NCI-H1092 treated with DMSO at 0.1 percent for 48 hours (cell line): Measurements from ENCODE around the gene CD58.
A peak's percentile ranks its signal among the peaks of the same experiment; 100 is the strongest.

Source experiments
- DNase-seq: peaks from one replicate; lab custom pipeline; 2025; lab: John Stamatoyannopoulos, UW

Gene CD58

DNA sequence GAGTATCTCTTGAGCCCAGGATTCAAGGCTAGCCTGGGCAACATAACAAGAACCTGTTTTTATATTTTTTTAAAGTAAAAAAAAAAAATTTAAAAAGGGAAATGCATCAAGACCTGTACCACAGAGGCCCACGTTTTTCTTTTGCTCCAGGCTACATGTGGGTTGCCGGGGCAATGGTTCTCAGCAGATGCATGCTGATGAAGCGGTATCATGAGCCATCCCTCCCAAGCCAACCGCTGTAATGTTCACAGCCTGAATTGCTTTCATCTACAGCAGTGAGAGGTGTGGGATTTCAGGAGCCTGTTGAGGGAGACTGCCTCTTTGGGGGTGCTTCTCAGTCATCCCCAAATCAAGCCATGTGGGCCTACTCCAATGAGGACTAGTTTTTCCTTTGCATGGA lies 60.5 kb downstream of the CD58 start:
- DNase-seq, result no peak

DNA sequence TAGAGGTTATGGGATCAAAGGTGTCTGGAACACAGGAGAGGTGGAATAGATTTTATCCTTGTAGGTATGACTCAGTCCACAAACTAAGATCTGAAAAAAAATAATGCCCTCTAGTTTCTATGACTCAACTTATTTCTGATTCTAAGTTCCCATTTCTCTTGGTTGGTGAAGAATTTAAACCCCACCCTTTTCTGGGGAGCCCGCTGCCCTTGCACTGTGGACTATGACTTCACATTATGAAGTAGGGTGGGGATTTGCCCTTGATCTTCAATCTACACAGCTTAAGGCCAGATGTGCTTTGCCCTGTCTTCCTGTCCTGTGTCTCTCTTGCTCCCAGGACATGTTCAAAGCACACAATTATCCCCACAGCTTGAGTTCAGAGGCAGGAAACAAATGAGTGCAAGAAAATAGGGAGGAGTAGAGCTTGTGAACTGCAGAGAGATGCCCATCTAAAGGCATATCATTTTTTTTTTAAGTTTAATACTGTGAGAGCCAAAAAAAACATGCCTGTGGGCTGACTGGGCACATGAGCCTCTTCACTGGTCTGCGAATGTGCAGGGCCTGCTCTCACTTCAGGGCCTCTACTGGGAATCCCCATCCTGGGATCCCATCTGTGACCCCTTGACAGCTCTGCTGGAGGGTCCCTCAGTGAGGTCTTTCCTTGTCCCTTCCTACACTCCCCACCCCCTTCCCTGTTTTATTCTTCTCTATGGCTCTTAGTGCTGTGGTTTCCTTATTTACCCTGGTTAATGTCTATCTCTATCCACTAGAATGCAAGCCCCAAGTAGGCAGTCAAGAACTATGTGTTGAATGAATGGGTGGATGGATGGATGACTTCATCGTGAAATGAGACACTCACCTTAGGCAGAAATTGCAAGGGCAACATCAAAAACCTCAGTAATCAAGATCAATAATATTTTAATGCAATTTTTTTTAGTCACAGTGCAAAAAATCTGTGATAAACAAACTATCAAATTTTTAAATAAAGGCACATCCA lies 61.5 kb downstream of the CD58 start:
- DNase-seq, result no peak

DNA sequence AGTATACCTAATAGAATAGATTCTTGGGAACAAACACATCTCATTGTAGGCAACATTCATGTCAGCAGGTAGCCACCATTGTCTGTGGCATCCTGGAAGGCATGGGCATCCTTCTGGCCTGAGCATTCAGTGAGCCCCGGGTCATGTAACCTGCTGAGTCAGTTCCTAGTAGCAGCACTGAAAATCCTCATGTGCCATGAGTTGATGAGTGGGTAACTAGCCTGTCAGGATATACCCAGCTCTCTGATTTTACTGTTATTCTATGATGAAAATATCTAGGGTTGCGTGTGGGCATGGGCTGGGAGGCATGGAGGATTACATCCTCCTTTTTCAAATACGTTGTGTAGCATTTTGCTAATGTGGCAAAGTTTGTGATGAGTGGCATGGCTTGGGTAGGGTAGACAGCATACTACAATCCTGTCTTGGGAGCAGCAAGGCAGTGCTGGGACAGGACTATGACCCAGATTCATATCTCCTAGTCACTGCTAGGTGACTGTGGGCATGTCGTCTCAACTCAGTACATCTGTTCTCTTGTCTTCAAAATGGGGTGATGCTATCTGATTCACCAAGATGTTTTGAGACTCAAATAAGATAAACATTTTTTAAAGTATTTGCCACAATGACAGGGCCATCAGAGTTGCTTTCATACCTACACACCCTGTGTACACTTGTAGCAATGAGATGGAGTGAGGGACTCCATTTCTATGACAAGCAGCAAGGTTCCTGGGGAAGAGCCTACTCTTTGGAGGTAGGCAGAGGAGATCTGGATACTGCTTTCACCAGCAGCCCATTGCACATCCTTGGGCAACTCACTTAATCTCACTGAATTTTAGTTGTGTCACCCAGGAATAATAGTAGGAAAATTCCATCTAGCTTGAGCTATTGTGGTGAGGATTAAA lies 62.5 kb downstream of the CD58 start:
- DNase-seq, result no peak

DNA sequence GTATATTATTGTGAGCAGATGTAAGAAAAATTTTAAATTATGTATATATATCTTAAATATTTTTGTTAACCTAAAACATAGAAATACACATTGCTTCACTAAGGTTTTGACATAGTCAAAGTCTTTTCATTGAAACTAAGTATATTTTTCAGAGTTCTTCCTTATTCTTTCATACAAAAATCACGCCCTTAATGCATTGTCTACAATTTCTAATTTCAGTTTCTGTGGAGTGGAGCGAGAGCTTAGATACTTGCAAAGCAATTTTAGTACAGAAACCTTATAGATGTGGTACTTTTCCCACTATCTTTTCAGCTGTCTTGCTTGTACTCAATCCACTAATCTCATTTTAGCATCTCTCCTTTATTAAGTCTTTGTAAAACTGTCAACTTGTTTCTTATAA lies 63.2 kb downstream of the CD58 start:
- no peak for DNase-seq

DNA sequence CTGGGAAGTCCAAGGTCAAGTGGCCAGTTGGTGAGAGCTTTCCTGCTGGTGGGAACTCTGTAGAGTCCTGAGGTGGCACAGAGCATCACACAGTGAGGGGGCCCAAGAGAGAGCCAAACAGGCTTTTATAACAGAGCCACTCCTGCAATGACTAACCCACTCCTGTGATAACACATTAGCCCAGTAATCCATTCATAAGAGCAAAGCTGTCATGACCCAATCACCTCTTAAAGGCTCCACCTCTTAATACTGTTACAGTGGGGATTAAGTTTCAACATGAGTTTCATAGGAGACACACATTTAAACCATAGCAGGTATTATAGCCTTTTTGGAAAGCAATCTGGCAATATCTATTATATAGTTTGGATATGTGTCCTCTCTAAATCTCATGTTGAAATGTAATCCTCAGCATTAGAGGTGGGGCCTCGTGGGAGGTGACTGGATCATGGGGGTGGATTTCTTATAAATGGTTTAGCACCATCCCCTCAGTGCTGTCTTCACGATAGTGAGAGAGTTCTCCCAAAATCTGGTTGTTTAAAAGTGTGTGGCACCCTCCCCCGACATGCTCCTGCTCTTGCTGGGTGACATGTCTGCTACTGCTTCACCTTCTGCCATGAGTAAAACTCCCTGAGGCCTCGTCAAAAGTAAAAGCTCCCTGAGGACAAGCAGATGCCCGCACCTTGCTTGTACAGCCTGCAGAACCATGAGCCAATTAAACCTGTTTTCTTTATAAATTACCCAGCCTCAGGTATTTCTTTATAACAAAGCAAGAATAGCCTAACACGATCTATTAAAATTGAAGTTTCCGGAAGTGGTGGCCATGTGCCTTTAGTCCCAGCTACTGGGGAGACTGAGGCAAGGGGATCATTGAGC lies 64.5 kb downstream of the CD58 start:
- no peak for DNase-seq

DNA sequence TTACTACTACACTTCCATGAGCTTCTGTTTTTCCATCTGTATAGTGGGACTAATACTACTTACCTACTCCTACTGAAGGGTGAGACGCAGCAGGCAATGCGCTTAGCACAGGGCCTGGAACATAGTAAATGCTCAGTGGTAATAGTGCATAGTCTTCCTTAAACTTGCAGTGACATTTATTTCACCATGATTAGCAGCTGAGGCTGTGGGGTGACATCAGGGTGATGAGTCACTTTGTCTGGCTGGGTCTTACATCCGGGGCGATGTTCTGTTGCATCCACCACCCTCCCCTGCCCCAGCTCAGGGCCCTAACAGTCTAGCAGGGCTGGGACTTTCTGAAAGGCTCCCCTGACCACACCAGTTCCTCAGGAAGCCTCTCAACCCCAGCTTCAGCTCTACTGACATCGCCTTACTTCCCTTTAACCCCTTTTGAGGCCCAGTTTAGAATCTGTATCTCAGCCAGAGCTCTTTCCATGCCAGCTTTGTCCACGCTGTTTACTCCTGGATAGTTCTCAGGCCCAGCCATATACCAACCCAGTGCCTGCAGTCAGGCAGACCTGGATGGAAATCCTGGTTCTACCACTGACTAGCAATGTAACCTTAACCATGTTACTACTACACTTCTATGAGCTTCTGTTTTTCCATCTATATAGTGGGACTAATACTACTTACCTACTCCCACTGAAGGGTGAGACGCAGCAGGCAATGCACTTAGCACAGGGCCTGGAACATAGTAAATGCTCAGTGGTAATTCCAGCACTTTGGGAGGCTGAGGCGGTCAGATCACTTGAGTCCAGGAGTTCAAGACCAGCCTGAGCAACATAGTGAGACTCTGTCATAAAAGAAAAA lies 66.3 kb downstream of the CD58 start:
- no peak for DNase-seq

DNA sequence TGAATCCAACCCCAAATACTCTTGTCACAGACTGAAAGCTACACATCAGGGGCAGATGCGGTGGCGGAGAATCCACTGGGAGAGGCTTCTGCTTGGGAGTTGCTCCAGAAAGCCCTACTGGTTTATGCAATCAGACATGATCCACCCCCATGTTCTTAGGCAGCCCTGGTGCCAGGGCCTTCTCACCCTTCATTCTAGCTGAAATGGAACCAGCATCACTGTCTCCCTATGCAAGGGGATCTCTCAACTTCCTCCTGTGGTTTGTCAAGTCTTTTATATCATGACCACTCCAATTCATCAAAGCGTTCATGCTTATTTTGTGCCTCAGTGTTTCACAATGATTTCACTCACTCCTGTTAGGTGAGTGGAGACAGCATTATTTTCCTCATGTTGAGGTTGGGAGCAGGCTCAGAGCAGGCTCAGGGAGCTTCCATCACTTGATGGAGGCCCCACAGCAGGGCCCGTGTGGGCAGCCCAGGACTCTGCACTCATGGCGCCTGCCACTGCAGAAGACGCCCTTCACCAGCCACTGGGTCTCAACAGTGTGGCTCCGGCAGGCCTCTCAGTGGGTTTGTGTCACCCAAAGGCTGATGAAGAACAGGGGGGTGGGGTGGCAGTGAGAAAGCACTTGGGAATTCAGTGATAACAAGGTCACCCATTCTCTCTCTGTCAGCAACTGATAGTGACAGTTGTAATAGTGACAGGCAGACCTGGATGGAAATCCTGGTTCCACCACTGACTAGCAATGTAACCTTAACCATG lies 67.1 kb downstream of the CD58 start:
- DNase-seq, result no peak

DNA sequence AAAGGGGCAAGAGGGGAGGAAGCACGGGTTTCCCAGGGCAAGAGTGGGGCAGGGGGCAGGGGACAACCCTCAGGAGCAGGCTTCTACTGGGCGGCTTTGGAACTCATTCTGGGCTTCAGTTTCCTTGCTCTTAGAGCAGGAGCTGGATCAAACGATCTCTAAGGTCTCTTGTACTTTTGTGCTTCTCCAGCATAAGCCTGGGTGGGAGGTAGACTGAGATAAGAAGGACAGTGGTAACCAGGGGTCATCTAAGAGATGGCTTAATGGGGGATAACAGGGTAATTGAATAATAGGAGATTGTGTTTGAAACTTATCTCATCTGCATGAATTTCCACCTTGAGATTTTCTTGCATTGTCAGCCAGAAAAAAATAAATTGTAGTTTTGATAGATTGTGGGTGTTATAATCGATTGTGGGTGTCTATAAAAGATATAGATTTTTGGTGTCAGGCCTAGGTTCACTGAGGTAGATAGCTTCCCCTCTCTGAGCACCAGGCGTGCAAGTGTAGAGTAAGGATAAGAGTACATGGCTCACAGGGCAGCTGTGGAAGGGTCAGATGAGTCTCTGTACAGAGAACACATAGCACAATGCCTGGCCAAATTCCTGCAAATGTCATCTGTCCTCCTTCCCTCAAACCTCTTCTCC lies 68.0 kb downstream of the CD58 start:
- DNase-seq, result no peak

DNA sequence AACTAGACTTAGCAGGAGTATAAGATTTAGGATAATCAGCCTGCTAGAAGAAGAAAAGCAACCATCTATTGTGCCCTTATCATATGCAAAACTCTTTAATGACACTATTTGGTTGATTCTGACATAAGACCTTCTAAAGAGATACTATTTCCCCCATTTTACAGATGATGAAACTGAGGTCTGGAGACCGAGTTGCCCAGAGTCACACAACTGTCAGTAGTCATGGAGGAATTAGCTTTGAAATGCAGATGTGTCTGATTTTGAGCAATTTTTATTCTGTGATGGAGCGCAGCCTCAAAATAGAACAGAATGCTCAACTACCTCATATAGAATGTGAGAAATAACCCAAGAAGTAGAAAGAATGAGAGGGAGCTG lies 69.0 kb downstream of the CD58 start:
- no peak for DNase-seq

DNA sequence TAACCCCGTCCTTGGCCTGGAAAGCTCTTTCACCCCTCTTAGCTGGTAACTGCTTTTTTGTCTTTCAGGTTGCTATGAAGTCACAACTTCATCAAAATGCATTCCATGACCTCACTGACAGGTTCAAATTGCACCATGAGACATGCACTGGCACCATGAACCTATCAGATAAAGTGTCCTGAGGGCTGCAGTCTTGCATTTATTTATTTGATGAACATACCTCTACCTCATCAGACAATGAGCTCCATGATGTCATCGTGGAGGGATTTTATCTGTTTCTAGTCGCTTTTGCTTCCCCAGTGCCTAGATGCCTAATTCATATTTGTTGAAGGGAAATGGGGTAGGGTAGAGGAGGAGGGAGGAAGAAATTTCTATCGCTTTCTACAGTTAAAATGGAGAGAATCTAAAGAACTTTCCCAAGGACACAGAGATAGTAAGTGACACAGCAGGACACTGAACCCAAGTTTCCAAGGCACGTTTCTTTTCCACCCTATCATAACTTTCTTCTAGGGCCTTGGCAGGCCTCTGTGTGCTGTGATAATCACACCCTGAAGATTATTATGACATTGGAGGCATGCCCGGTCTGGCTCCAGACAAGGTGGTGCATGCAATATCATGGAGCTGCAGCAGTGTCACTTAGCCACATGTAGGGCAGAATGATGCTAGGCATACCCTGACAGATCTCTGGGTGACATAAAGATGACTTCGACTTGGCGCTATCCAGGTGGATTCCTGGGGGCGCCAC lies 69.5 kb downstream of the CD58 start:
- no peak for DNase-seq

DNA sequence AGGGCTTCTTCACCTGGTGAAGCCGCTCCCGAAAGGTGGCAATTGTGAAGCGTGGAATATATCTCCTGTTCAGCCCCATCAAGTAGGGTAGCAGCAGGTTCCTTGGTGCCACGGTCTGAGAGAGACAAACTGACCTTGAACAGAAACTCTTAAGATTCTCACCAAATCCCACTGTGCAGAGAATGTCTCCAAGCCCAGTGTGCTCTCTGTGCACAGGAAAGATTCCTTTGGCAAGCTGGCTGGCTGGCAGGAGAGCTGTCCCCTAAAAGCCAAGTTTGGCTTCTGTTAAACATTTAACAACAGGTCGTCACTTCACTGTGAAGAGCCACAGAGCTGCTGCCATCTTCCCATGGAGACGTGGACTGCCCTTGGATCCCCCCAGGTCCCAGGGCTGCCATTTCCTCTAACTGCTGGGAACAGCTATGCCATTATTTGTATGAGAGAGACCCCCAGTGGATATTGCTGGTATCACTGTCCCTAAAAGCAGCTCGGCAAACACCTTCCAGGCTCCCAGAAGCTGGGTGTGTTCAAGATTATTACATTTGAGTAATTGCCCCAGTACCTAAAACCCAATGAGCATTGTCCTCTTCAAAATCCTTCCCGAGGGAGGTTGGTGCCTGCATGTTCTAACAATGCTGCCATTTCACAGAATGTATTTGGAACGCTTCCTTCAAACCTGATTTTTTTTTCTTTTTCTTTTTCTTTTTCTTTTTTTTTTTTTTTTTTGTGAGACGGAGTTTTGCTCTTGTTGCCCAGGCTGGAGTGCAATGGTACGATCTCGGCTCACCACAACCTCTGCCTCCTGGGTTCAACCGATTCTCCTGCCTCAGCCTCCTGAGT lies 71.8 kb downstream of the CD58 start:
- DNase-seq, result peak; percentile 64

DNA sequence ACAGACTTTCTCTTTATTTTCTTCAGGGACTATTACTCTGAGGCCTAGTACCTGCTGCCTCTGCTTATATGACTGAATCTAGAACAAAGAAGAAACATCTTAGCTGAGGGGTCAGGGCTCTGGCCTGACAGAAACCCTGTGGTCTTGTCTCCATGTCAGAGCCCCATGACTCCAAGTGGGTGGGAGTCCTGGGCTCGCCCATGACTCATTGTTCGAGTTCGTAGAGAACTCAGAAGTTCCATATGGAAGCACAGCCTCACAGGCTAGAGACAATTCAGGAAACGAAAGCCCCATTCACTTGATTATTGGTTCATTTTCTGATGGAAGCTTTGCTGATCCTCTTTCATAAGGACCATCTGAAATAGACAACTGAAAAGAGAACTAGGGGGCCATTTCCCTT lies 73.2 kb downstream of the CD58 start:
- DNase-seq, result no peak

DNA sequence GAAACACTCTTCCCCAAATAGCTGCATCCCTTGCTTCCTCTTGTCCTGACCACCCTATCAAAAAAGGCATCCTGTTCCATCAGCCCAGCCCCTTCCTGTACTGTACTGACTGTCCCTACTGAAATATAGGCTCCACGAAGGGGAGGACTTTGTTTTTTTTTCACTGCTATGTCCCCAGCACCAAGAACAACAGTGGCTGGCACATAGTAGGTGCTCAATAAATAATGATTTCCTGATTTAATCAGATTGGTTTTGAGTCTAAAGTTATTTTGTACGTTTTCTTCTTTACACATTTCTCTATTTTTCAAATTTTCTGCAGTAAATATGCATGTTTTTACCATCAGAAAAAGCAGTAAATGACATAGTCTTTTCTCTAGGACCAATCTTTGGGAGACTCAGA lies 73.9 kb downstream of the CD58 start:
- DNase-seq, result no peak

DNA sequence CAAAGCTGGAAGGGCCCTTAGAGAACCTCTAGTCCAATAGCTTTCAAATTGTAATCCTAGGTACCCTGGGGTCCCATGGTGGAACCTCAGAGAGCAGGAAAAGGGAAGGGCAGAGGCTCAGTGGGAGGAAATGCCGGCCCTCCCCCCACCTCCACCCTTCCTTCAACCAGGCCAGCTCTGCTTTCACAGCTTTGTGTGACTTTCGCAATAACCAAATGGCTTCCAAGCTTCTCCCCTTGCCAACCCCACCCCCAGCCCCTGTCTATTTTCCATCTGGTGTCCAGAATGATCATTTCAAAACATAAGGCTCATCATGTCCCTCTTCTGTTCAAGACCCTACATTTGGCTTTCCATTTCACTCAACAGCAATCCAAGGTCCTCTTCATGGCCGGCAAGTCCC lies 74.4 kb downstream of the CD58 start:
- DNase-seq, result no peak

DNA sequence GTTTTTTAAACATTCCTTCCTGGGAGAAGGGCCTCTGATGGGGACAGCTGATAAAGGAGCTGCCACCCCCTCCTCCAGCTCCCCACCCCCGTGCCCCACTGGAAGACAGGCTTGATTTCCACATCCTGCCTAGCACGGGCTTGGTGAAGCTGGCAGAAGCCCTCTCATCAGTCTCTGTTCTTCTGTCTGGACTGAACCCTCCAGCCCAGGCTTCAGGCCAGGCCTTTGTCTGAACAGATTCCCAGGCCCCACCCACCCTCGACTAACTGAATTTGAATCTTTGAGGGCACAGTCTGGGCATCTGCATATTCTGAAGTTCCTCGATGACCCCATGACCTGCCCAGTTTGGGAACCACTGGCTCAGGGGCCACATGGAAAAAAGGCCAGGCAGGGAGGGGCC lies 75.3 kb downstream of the CD58 start:
- DNase-seq, result no peak

DNA sequence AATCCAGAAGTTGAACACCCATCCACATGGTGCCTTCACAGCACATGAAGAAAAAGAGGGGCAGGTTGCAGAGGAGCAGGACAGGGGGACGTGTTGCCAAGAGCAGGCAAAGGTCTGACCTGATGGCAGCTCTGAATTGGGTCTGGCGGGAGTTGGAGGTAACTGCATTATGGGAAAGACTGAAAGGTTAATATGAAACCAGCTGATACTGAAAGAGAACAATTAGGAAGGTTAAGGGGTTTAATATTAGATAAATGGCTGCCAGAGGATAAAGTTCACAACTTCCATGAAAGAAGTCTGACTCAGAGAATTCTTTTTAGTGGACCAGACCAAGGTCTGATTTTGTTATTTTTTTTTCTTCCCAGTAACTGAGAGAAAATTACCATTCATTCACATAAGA lies 76.1 kb downstream of the CD58 start:
- DNase-seq, result no peak

DNA sequence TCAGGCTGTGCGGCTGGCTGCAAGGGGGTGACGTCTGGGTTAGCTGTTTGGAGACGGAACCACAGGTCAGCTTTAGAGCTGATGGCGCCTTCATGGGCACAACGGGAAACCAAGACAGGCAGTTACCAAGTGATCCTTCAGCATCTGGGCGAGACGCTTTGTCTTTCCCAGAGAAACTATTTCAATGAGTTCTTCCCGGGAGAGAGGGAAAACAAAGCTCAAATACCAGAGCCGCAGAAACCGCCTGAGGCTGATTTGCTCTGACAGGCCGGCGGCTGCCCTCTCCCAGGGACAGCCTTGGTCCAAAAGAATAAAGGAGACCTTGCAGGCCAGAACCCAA lies 76.5 kb downstream of the CD58 start:
- DNase-seq, result no peak
